Measurements from ENCODE around the gene NRAP. TPM values are rescaled to one million over a fixed set of nuclear protein-coding genes. Genes with fewer than 3 reads are reported as not detected.

NRAP gene
- total and polyA plus RNA-seq, 10 of the 15 experiments (the other 5 are each of a cell fraction or from before 2014, with no cell fraction given): not detected

DNA sequence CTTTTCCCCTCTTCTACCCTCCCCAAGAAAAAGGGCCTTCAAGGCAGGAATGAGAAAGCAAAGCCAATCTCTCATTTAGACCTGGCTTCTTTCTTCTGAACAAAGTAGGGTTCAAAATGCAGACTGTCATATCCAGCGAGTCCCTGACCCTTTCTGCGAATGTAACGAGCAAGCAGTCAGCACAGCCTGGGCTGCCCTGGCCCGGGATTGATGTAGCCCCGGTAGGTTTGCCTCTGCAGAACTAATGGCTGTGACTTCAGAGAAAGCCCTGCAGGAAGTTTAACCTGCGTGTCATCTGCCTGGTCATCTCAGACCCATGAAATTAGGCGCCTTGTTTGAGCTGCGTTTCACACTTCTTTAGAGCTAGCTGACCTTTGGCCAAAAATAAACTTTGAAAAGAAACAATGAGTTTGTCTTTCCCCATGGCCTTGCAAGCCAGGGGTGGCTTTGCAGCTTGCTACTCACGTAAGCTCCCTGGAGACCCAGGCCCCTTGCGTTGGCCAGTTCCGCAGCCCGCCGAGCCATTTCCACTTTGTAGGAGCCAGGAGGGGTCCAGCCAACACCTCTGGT lies 74.6 kb downstream of the NRAP start:
- no peaks in the 10 kb centered on the region for H3K36me3 ChIP-seq (ENCODE audit: control insufficient read depth in 2 of 2, insufficient read depth in 2 of 2, low read length in 1 of 2)
- H3K4me2 ChIP-seq (ENCODE audit: control insufficient read depth, insufficient read depth): no peak overlapping the region
- H3K27me3 ChIP-seq (replicated peaks in 1 of 2; ENCODE audit: control insufficient read depth in 2 of 2, insufficient read depth in 2 of 2, low read length in 1 of 2): peaks cover 0 to 3% of the 10 kb centered on the region in 2 experiments; a peak in 2 of 4 replicates
- in situ Hi-C loops (cut with MboI) (no loop called here), intact Hi-C loops (cut with micrococcal nuclease; ENCODE audit: unreplicated experiment) (no loop called here)
- H3K79me2 ChIP-seq (ENCODE audit: control insufficient read depth, insufficient read depth, low read length): no peaks in the 10 kb centered on the region
- H4K20me1 ChIP-seq (ENCODE audit: control insufficient read depth, insufficient read depth): no peaks in the 10 kb centered on the region
- no peak for ATAC-seq
- CTCF ChIA-PET: no interaction called here
- TF ChIP-seq, protein P1, sequence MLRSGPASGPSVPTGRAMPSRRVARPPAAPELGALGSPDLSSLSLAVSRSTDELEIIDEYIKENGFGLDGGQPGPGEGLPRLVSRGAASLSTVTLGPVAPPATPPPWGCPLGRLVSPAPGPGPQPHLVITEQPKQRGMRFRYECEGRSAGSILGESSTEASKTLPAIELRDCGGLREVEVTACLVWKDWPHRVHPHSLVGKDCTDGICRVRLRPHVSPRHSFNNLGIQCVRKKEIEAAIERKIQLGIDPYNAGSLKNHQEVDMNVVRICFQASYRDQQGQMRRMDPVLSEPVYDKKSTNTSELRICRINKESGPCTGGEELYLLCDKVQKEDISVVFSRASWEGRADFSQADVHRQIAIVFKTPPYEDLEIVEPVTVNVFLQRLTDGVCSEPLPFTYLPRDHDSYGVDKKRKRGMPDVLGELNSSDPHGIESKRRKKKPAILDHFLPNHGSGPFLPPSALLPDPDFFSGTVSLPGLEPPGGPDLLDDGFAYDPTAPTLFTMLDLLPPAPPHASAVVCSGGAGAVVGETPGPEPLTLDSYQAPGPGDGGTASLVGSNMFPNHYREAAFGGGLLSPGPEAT (IDR thresholded peaks at IDR 0.05; ENCODE audit: low read depth): no peak
- TF ChIP-seq, protein P2, sequence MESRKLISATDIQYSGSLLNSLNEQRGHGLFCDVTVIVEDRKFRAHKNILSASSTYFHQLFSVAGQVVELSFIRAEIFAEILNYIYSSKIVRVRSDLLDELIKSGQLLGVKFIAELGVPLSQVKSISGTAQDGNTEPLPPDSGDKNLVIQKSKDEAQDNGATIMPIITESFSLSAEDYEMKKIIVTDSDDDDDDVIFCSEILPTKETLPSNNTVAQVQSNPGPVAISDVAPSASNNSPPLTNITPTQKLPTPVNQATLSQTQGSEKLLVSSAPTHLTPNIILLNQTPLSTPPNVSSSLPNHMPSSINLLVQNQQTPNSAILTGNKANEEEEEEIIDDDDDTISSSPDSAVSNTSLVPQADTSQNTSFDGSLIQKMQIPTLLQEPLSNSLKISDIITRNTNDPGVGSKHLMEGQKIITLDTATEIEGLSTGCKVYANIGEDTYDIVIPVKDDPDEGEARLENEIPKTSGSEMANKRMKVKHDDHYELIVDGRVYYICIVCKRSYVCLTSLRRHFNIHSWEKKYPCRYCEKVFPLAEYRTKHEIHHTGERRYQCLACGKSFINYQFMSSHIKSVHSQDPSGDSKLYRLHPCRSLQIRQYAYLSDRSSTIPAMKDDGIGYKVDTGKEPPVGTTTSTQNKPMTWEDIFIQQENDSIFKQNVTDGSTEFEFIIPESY (IDR thresholded peaks at IDR 0.05): no peak
- TF ChIP-seq SMAD1 (IDR thresholded peaks at IDR 0.05; ENCODE audit: low read depth, partially characterized antibody): no peak
- TF ChIP-seq FOXK2 (IDR thresholded peaks at IDR 0.05): no peak
- TF ChIP-seq, protein P3, sequence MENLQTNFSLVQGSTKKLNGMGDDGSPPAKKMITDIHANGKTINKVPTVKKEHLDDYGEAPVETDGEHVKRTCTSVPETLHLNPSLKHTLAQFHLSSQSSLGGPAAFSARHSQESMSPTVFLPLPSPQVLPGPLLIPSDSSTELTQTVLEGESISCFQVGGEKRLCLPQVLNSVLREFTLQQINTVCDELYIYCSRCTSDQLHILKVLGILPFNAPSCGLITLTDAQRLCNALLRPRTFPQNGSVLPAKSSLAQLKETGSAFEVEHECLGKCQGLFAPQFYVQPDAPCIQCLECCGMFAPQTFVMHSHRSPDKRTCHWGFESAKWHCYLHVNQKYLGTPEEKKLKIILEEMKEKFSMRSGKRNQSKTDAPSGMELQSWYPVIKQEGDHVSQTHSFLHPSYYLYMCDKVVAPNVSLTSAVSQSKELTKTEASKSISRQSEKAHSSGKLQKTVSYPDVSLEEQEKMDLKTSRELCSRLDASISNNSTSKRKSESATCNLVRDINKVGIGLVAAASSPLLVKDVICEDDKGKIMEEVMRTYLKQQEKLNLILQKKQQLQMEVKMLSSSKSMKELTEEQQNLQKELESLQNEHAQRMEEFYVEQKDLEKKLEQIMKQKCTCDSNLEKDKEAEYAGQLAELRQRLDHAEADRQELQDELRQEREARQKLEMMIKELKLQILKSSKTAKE (IDR thresholded peaks at IDR 0.05; ENCODE audit: low read depth, poor library complexity, severe bottlenecking): no peak
- no peak for TF ChIP-seq ZNF207 (IDR thresholded peaks at IDR 0.05; ENCODE audit: borderline replicate concordance)
- TF ChIP-seq RFX5 (IDR thresholded peaks at IDR 0.05; ENCODE audit: low read depth, low read length): no peak
- no peak for TF ChIP-seq RAD21 (IDR thresholded peaks at IDR 0.05; ENCODE audit: insufficient read depth, low read depth, low read length)
- no peak for TF ChIP-seq ZNF217 (IDR thresholded peaks at IDR 0.05)
- no peak for TF ChIP-seq MXI1 (IDR thresholded peaks at IDR 0.05; ENCODE audit: low read depth, low read length)
- TF ChIP-seq, protein P4, sequence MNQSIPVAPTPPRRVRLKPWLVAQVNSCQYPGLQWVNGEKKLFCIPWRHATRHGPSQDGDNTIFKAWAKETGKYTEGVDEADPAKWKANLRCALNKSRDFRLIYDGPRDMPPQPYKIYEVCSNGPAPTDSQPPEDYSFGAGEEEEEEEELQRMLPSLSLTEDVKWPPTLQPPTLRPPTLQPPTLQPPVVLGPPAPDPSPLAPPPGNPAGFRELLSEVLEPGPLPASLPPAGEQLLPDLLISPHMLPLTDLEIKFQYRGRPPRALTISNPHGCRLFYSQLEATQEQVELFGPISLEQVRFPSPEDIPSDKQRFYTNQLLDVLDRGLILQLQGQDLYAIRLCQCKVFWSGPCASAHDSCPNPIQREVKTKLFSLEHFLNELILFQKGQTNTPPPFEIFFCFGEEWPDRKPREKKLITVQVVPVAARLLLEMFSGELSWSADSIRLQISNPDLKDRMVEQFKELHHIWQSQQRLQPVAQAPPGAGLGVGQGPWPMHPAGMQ (IDR thresholded peaks at IDR 0.05; ENCODE audit: borderline replicate concordance): no peak
- TF ChIP-seq, protein P5, sequence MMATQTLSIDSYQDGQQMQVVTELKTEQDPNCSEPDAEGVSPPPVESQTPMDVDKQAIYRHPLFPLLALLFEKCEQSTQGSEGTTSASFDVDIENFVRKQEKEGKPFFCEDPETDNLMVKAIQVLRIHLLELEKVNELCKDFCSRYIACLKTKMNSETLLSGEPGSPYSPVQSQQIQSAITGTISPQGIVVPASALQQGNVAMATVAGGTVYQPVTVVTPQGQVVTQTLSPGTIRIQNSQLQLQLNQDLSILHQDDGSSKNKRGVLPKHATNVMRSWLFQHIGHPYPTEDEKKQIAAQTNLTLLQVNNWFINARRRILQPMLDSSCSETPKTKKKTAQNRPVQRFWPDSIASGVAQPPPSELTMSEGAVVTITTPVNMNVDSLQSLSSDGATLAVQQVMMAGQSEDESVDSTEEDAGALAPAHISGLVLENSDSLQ (IDR thresholded peaks at IDR 0.05): no peak
- no peak for TF ChIP-seq STAT1 (conservative IDR thresholded peaks at IDR 0.05)
- no peak for TF ChIP-seq CHD1 (IDR thresholded peaks at IDR 0.05; ENCODE audit: low read depth, low read length)
- TF ChIP-seq, protein P6, sequence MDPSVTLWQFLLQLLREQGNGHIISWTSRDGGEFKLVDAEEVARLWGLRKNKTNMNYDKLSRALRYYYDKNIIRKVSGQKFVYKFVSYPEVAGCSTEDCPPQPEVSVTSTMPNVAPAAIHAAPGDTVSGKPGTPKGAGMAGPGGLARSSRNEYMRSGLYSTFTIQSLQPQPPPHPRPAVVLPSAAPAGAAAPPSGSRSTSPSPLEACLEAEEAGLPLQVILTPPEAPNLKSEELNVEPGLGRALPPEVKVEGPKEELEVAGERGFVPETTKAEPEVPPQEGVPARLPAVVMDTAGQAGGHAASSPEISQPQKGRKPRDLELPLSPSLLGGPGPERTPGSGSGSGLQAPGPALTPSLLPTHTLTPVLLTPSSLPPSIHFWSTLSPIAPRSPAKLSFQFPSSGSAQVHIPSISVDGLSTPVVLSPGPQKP (IDR thresholded peaks at IDR 0.05; ENCODE audit: low read depth, low read length): no peak
- no peak for TF ChIP-seq YY1 (IDR thresholded peaks at IDR 0.05; ENCODE audit: low read depth, low read length)
- no TSS peak for BruUV-seq (replicated peaks)
- RAD21 ChIA-PET (ENCODE audit: unreplicated experiment): no interaction called here
- no peak overlapping the region for H3K27ac ChIP-seq (ENCODE audit: control insufficient read depth, insufficient read depth)
- POLR2A ChIA-PET: no interaction called here
- WGBS (ENCODE audit: insufficient coverage, insufficient replicate concordance, low lambda C conversion rate, missing lambda C conversion rate): 48% methylated on average over 13 of the region's 13 CpGs
- no peak for DNase-seq (ENCODE audit: low read depth, low spot score)
- no peak overlapping the region for H3K9ac ChIP-seq (ENCODE audit: control insufficient read depth, insufficient read depth, low read length)
- no peak for FAIRE-seq
- SMC1A ChIA-PET (ENCODE audit: uncharacterized antibody, unreplicated experiment): no interaction called here
- no peak overlapping the region for H2AFZ ChIP-seq (ENCODE audit: control insufficient read depth, low read depth, low read length)
- H3K4me1 ChIP-seq (ENCODE audit: control insufficient read depth, insufficient read depth, low read length): no peaks in the 10 kb centered on the region
- no peaks in the 10 kb centered on the region for H3K9me3 ChIP-seq (replicated peaks; ENCODE audit: control insufficient read depth, insufficient read depth, low read length)
- no peak overlapping the region for H3K4me3 ChIP-seq

Measured in GM12878 (cell line).